H1 (cell line): ENCODE measurements around the gene KCNT1. TPM values are rescaled to one million over a fixed set of nuclear protein-coding genes. Genes with fewer than 3 reads are reported as not detected.

Experiments
- CTCF ChIA-PET: fragments of 300-600 bp; sonication (Branson Sonifier 250); formaldehyde crosslinking; loops from one replicate; lab custom pipeline; 2021; ENCODE audit not compliant: partially characterized antibody; lab: Charles Lee
- POLR2A ChIA-PET: fragments of 300-600 bp; sonication (Branson Sonifier 250); formaldehyde crosslinking; loops from one replicate; lab custom pipeline; 2021; ENCODE audit warnings: inconsistent platforms; ENCODE audit not compliant: partially characterized antibody; lab: Charles Lee
- DNase-seq, 2 experiments: peaks; one replicate each; pipeline versions ENCODE4 v3.0.0 to v3.0.0-alpha.2; 2010 to 2022; ENCODE audit warnings: low spot score in 2 of 2, low read depth in 1 of 2, mixed read lengths in 1 of 2
- FAIRE-seq: peaks from 2 replicates; lab custom pipeline; 2011; peaks lifted over from hg19 to GRCh38; lab: Jason Lieb, UNC
- H2AFZ ChIP-seq: 2 replicates; pipeline ENCODE4 v1.8.1; 2012; ENCODE audit warnings: low read length, inconsistent platforms
- H2AK5ac ChIP-seq: 2 replicates; pipeline ENCODE4 v1.6.1; 2013; ENCODE audit warnings: low read depth, low read length
- H2BK120ac ChIP-seq: replicated peaks from 2 replicates; pipeline ENCODE3; 2013; ENCODE audit warnings: low read depth, low read length, inconsistent platforms
- H2BK12ac ChIP-seq: 2 replicates; pipeline ENCODE4 v1.6.1; 2013; ENCODE audit warnings: low read depth, low read length
- H2BK15ac ChIP-seq: 2 replicates; pipeline ENCODE4 v1.6.1; 2013; ENCODE audit warnings: low read length
- H2BK20ac ChIP-seq: 2 replicates; pipeline ENCODE4 v1.6.1; 2013; ENCODE audit warnings: low read length
- H2BK5ac ChIP-seq: 2 replicates; pipeline ENCODE4 v1.6.1; 2013; ENCODE audit warnings: low read depth, low read length
- H3K14ac ChIP-seq: 2 replicates; pipeline ENCODE4 v1.6.1; 2013; ENCODE audit warnings: inconsistent platforms; ENCODE audit not compliant: insufficient read length
- H3K18ac ChIP-seq: 2 replicates; pipeline ENCODE4 v1.6.1; 2013; ENCODE audit warnings: low read length; ENCODE audit errors: extremely low read depth
- H3K23ac ChIP-seq: 2 replicates; pipeline ENCODE4 v1.6.1; 2013; ENCODE audit warnings: inconsistent platforms; ENCODE audit not compliant: insufficient read length
- H3K23me2 ChIP-seq: 2 replicates; pipeline ENCODE4 v1.6.1; 2013; ENCODE audit warnings: low read depth, low read length
- H3K27ac ChIP-seq: 2 replicates; pipeline ENCODE4 v1.6.1; 2011; ENCODE audit warnings: low read depth, low read length, inconsistent platforms
- H3K27me3 ChIP-seq, 4 experiments: replicated peaks in 1 of 4; 1 replicate in 1 of 4; 2 replicates in 3 of 4; pipeline versions ENCODE4 v1.6.1 to v1.8.1; 2011 to 2013; ENCODE audit warnings: low read length in 3 of 4, mild to moderate bottlenecking in 3 of 4, inconsistent platforms in 2 of 4, mixed read lengths in 2 of 4, moderate library complexity in 1 of 4; ENCODE audit not compliant: control insufficient read depth in 3 of 4, insufficient read depth in 3 of 4; ENCODE audit errors: extremely low read depth in 1 of 4
- H3K36me3 ChIP-seq, 4 experiments: 2 replicates each; pipeline versions ENCODE4 v1.6.1 to v1.8.1; 2011 to 2013; ENCODE audit warnings: mild to moderate bottlenecking in 4 of 4, low read length in 3 of 4, moderate library complexity in 2 of 4, control low read depth in 1 of 4, inconsistent platforms in 1 of 4; ENCODE audit not compliant: insufficient read depth in 4 of 4, control insufficient read depth in 2 of 4
- H3K4ac ChIP-seq: replicated peaks from 2 replicates; pipeline ENCODE3; 2013; ENCODE audit warnings: low read length, low read depth, mixed read lengths, inconsistent platforms; ENCODE audit not compliant: insufficient read length
- H3K4me1 ChIP-seq, 4 experiments: replicated peaks in 1 of 4; 1 replicate in 1 of 4; 2 replicates in 3 of 4; pipeline versions ENCODE4 v1.6.1 to v1.8.1; 2011 to 2013; ENCODE audit warnings: low read length in 3 of 4, inconsistent platforms in 2 of 4, mixed read lengths in 1 of 4; ENCODE audit not compliant: insufficient read depth in 4 of 4, control insufficient read depth in 3 of 4
- H3K4me2 ChIP-seq, 2 experiments: 2 replicates each; pipeline versions ENCODE4 v1.6.1 to v1.8.1; 2011 to 2013; ENCODE audit warnings: low read depth in 2 of 2, low read length in 2 of 2, control low read depth in 1 of 2, inconsistent platforms in 1 of 2, mild to moderate bottlenecking in 1 of 2; ENCODE audit not compliant: insufficient read depth in 1 of 2
- H3K4me3 ChIP-seq, 4 experiments: fragments of 200-600, 300-600 bp in 1 of 4; sonication (generic), shearing (Covaris generic), sonication (Bioruptor Twin) in 1 of 4; 2 replicates each; pipeline versions ENCODE4 v1.5.1 to v1.8.1; 2011 to 2016; ENCODE audit warnings: low read length in 4 of 4, low read depth in 3 of 4, control low read depth in 2 of 4, inconsistent platforms in 2 of 4, mild to moderate bottlenecking in 2 of 4, mixed read lengths in 1 of 4, moderate library complexity in 1 of 4; ENCODE audit not compliant: insufficient read depth in 2 of 4; ENCODE audit errors: extremely low read depth in 1 of 4
- H3K56ac ChIP-seq: replicated peaks from 2 replicates; pipeline ENCODE3; 2013; ENCODE audit warnings: low read depth, mild to moderate bottlenecking, mixed read lengths, low read length, inconsistent platforms; ENCODE audit not compliant: insufficient read length
- H3K79me1 ChIP-seq: 2 replicates; pipeline ENCODE4 v1.6.1; 2013; ENCODE audit warnings: low read depth, low read length, control low read depth
- H3K79me2 ChIP-seq, 2 experiments: 2 replicates each; pipeline versions ENCODE4 v1.6.1 to v1.8.1; 2012 to 2013; ENCODE audit warnings: low read length in 2 of 2, mild to moderate bottlenecking in 2 of 2, inconsistent platforms in 1 of 2; ENCODE audit not compliant: insufficient read depth in 2 of 2, control insufficient read depth in 1 of 2
- H3K9ac ChIP-seq, 4 experiments: replicated peaks in 1 of 4; 1 replicate in 1 of 4; 2 replicates in 3 of 4; pipeline versions ENCODE4 v1.6.1 to v1.8.1; 2011 to 2013; ENCODE audit warnings: low read depth in 3 of 4, low read length in 3 of 4, control low read depth in 2 of 4, mild to moderate bottlenecking in 2 of 4, moderate library complexity in 2 of 4, inconsistent platforms in 1 of 4; ENCODE audit errors: extremely low read depth in 1 of 4
- H3K9me3 ChIP-seq, 2 experiments: 2 replicates each; pipeline versions ENCODE4 v1.6.1 to v1.8.1; 2012 to 2013; ENCODE audit warnings: mild to moderate bottlenecking in 2 of 2, moderate library complexity in 2 of 2, control low read depth in 1 of 2, inconsistent platforms in 1 of 2, low read depth in 1 of 2, low read length in 1 of 2, mixed read lengths in 1 of 2; ENCODE audit not compliant: insufficient read depth in 2 of 2
- H4K20me1 ChIP-seq, 2 experiments: replicated peaks in 1 of 2; 2 replicates each; pipeline versions ENCODE3 to v1.8.1; 2011 to 2013; ENCODE audit warnings: inconsistent platforms in 2 of 2, low read length in 2 of 2, mild to moderate bottlenecking in 1 of 2; ENCODE audit not compliant: insufficient read depth in 2 of 2, control insufficient read depth in 1 of 2
- H4K5ac ChIP-seq: 2 replicates; pipeline ENCODE4 v1.6.1; 2013; ENCODE audit warnings: low read length, low read depth, mixed read lengths, inconsistent platforms; ENCODE audit not compliant: insufficient read length
- H4K8ac ChIP-seq: 2 replicates; pipeline ENCODE4 v1.8.0; 2013; ENCODE audit warnings: mild to moderate bottlenecking, moderate library complexity, low read length, inconsistent platforms; ENCODE audit not compliant: insufficient read depth; ENCODE audit errors: extremely low read depth
- H4K91ac ChIP-seq: replicated peaks from 2 replicates; pipeline ENCODE3; 2013; ENCODE audit warnings: low read length, mixed read lengths, inconsistent platforms; ENCODE audit not compliant: insufficient read length
- BACH1 ChIP-seq: IDR thresholded peaks from 2 replicates; pipeline ENCODE4 v1.6.1; 2012; ENCODE audit warnings: low read length, improper control_type of control experiment
- KDM5A ChIP-seq: fragments of 200-600 bp; IDR thresholded peaks from 2 replicates; pipeline ENCODE4 v1.7.1; 2012; ENCODE audit warnings: mild to moderate bottlenecking, low read length, inconsistent platforms, mixed read lengths
- MAFK ChIP-seq: IDR thresholded peaks from 2 replicates; pipeline ENCODE4 v1.6.1; 2012; ENCODE audit warnings: low read depth, mild to moderate bottlenecking, improper control_type of control experiment, low read length
- POU5F1 ChIP-seq: IDR thresholded peaks from 2 replicates; pipeline ENCODE4 v1.6.1; 2011; ENCODE audit warnings: low read depth, mild to moderate bottlenecking, low read length, moderate library complexity
- WGBS, 2 experiments: shearing (Covaris generic) in 1 of 2; methylation state at CpG; one replicate each; pipeline versions ENCODE4 v1.1.6 to v1.1.7; 2013 to 2015; ENCODE audit warnings: low lambda C conversion rate in 2 of 2, mixed read lengths in 2 of 2, inconsistent platforms in 1 of 2, low coverage in 1 of 2, missing lambda C conversion rate in 1 of 2; ENCODE audit not compliant: insufficient replicate concordance in 2 of 2, insufficient coverage in 1 of 2, insufficient read length in 1 of 2; ENCODE audit errors: extremely low coverage in 1 of 2, missing lambda C conversion rate in 1 of 2; 5-methylcytosine and 5-hydroxymethylcytosine counted together
- polyA plus RNA-seq, 7 experiments: library from polyadenylated mRNA; depleted of rRNA in 3 of 7; stranded (reverse) in 5 of 7; unstranded in 2 of 7; fragments of >200 nt in 5 of 7; fragments of 200-250 nt in 2 of 7; gene quantifications; 1 replicate in 5 of 7; 2 replicates in 1 of 7; 4 replicates in 1 of 7; pipeline versions ENCODE4 v1.2.1 to v1.2.3, GENCODE V29; 2011 to 2013; ENCODE audit warnings: missing spikeins in 2 of 7, mixed read lengths in 2 of 7
- total RNA-seq: library from RNA; stranded (reverse); fragmentation: NEBNext Ultra II Directional; extraction: Animal tissue kit (Norgen Biotek cat#: 25700); gene quantifications from 2 replicates; pipeline ENCODE4 v1.2.1, GENCODE V29; 2021

The KCNT1 gene
- total and polyA plus RNA-seq, 2 of the 8 experiments (the other 6 are each of a cell fraction or from before 2014, with no cell fraction given) = 0.13 to 0.20 TPM

- H2AK5ac ChIP-seq = no peak overlapping the region
- FAIRE-seq (no peak), DNase-seq (no peak)
- no peak overlapping the region for H3K4ac ChIP-seq
- no peaks in the 10 kb centered on the region for H3K9me3 ChIP-seq
- H4K5ac ChIP-seq = no peak overlapping the region
- no peak overlapping the region for H2BK15ac ChIP-seq
- H3K18ac ChIP-seq = no peak overlapping the region
- no peak overlapping the region for H4K8ac ChIP-seq
- 95% methylated on average over 4 of the region's 4 CpGs; no CpG with 5 or more reads in 1 of the 2 experiments for WGBS, 2 experiments
- no peak overlapping the region for H2BK120ac ChIP-seq
- no peak overlapping the region for H3K56ac ChIP-seq
- no peak overlapping the region for H3K9ac ChIP-seq
- CTCF ChIA-PET = interaction anchor here (0.6 to 3.2 kb wide), 10 partner anchors 15 to 663 kb away, joined by 3 to 16 read pairs (median 4); no protein-coding TSS in a partner anchor
- H2AFZ ChIP-seq = no peak overlapping the region
- no peaks in the 10 kb centered on the region for H4K20me1 ChIP-seq
- H2BK5ac ChIP-seq = no peak overlapping the region
- no peaks in the 10 kb centered on the region for H3K36me3 ChIP-seq
- no peak overlapping the region for H4K91ac ChIP-seq
- no peaks in the 10 kb centered on the region; a peak in 1 of 7 replicates for H3K4me1 ChIP-seq
- no peak overlapping the region for H2BK12ac ChIP-seq
- H3K79me2 ChIP-seq = no peaks in the 10 kb centered on the region
- no peak overlapping the region for H3K14ac ChIP-seq
- H3K79me1 ChIP-seq = no peaks in the 10 kb centered on the region
- H3K23me2 ChIP-seq = no peaks in the 10 kb centered on the region
- no peak overlapping the region for H3K4me2 ChIP-seq
- no peak overlapping the region for H3K27ac ChIP-seq
- H2BK20ac ChIP-seq = no peak overlapping the region
- H3K27me3 ChIP-seq = no peaks in the 10 kb centered on the region
- no peak overlapping the region for H3K23ac ChIP-seq
- no peak for TF ChIP-seq KDM5A
- no peak for TF ChIP-seq MAFK
- TF ChIP-seq BACH1 = no peak
- TF ChIP-seq POU5F1 = no peak
- no peak overlapping the region for H3K4me3 ChIP-seq
- POLR2A ChIA-PET = no interaction called here
Observed at GRCh38 chr9:135795391-135795790, 93.4 kb downstream of the KCNT1 start.
